ENCODE results near the gene EIF3B.
"Not testable (repeated sequence)": the region's sequence is repeated elsewhere in the genome, so short reads cannot be mapped to it uniquely, and the experiment has no call there.

The EIF3B gene

DNA sequence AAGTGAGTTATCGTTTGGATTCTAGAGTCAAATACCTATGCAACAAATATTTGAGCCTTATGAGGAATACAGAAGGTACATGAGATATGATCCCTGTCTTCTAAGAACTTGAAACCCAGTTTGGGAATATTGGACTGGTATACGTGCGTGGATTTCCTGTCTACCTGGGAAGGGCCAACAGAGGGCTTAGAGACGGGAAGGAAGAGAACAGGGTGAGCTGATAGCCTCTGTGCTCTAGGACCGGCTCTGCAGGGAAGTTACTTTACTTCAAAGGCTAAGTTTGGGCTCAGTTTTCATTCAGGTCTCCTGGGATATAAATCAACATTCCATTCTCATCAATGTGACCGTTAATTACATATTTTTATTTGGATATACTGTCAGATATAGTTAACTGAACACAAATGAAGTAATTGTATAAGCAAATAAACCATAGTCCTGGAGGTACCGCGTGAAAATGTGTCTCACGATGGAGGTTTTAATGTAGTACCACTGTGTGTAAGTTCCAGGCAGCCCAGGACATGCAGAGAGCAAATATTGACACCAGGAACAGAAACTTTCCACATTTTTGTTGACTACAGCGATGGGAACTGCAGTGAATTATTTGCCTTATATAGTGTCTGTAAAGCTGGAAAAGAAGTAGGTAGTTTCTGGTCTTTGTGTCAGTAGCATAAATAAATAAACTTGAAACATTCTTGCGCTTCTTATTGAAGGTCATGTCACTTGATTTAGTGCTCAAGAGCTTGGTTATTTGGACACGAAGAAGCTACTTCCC lies 57.4 kb downstream of the EIF3B start:
- Histone ChIP-seq H2AFZ (ENCODE audit: low read depth, low read length) (no peak overlapping the region), H3K36me3 (replicated peaks; ENCODE audit: low read depth, low read length) (no peaks in the 10 kb centered on the region), H3K4me3 (ENCODE audit: low read length) (no peak overlapping the region), H3K4me2 (ENCODE audit: low read length) (no peak overlapping the region), H3K9me3 (ENCODE audit: insufficient read depth, low read length) (no peaks in the 10 kb centered on the region), H3K4me1 (ENCODE audit: low read length) (peaks cover under 1% of the 10 kb centered on the region; the same call in 1 of the 2 replicates), H3K79me2 (ENCODE audit: low read length) (no peaks in the 10 kb centered on the region), H3K9ac (ENCODE audit: low read length) (no peak overlapping the region), H3K27me3 (ENCODE audit: low read depth, low read length) (no peaks in the 10 kb centered on the region), H3K27ac (ENCODE audit: low read length) (no peak overlapping the region), H4K20me1 (ENCODE audit: insufficient read depth, low read length) (no peaks in the 10 kb centered on the region)
- no peak for TF ChIP-seq EZH2phosphoT487 (IDR thresholded peaks at IDR 0.05; ENCODE audit: low read depth)
- TF ChIP-seq, protein P1, sequence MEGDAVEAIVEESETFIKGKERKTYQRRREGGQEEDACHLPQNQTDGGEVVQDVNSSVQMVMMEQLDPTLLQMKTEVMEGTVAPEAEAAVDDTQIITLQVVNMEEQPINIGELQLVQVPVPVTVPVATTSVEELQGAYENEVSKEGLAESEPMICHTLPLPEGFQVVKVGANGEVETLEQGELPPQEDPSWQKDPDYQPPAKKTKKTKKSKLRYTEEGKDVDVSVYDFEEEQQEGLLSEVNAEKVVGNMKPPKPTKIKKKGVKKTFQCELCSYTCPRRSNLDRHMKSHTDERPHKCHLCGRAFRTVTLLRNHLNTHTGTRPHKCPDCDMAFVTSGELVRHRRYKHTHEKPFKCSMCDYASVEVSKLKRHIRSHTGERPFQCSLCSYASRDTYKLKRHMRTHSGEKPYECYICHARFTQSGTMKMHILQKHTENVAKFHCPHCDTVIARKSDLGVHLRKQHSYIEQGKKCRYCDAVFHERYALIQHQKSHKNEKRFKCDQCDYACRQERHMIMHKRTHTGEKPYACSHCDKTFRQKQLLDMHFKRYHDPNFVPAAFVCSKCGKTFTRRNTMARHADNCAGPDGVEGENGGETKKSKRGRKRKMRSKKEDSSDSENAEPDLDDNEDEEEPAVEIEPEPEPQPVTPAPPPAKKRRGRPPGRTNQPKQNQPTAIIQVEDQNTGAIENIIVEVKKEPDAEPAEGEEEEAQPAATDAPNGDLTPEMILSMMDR (IDR thresholded peaks at IDR 0.05; ENCODE audit: low read depth, low read length): no peak

DNA sequence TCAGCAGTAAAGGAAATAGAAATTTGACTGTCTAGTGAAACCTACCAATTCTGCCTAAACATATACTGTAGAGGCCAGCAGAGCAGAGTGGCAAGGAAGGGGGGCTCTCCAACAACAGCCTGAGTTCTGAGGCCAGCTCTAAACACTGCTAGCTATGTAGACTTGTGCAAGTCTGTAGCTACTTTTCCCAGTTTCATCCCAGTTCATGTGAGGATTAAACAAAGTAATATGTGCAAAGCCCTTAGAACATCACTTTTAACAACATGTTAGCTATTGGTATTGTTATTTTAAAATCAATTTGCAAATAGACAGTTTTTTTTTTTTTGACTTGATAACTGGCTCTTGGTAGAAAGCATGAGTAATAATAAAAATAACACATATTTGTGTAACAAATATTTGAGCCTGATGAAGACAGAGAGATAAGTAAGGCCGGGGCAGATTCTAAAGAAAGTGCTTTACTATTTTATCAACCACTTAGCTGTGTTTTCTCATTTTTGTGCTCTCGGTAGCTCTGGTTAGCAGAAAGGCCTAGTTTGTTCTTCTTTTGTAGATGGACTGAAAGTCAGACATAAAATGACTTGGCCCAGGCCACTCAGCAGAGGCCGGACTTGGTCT lies 58.1 kb downstream of the EIF3B start:
- Histone ChIP-seq H3K27ac (ENCODE audit: low read length) (no peak overlapping the region), H3K4me2 (ENCODE audit: low read length) (no peak overlapping the region), H3K4me1 (ENCODE audit: low read length) (no peaks in the 10 kb centered on the region), H3K27me3 (ENCODE audit: low read depth, low read length) (no peaks in the 10 kb centered on the region), H3K79me2 (ENCODE audit: low read length) (no peaks in the 10 kb centered on the region), H2AFZ (ENCODE audit: low read depth, low read length) (no peak overlapping the region), H3K36me3 (replicated peaks; ENCODE audit: low read depth, low read length) (no peaks in the 10 kb centered on the region), H3K9me3 (ENCODE audit: insufficient read depth, low read length) (no peaks in the 10 kb centered on the region), H3K9ac (ENCODE audit: low read length) (no peak overlapping the region), H3K4me3 (ENCODE audit: low read length) (no peak overlapping the region), H4K20me1 (ENCODE audit: insufficient read depth, low read length) (no peaks in the 10 kb centered on the region)
- TF ChIP-seq, protein P1 (IDR thresholded peaks at IDR 0.05; ENCODE audit: low read depth, low read length): no peak
- TF ChIP-seq EZH2phosphoT487 (IDR thresholded peaks at IDR 0.05; ENCODE audit: low read depth): no peak

DNA sequence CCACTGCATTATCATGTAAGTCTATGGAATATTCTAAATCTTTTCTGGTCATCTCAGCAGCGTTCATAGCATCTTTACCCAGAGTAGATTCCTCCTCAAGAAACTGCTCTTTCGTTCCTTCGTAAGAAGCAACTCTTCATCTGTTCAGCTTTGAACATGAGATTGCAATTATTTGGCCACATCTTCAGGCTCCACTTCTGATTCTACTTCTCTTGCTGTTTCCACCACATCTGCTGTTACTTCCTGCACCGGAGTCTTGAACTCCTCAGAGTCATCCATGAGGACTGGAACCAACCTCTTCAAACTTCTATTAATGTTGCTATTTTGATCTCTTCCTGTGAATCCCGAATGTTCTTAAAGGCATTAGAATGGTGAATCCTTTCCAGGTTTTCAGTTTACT lies 61.4 kb downstream of the EIF3B start:
- no peaks in the 10 kb centered on the region for H3K79me2 ChIP-seq (ENCODE audit: low read length)
- H3K36me3 ChIP-seq (replicated peaks; ENCODE audit: low read depth, low read length): no peaks in the 10 kb centered on the region
- H3K4me2 ChIP-seq (ENCODE audit: low read length): no peak overlapping the region
- H3K4me1 ChIP-seq (ENCODE audit: low read length): no peaks in the 10 kb centered on the region
- TF ChIP-seq, protein P1 (IDR thresholded peaks at IDR 0.05; ENCODE audit: low read depth, low read length): no peak
- no peak for TF ChIP-seq EZH2phosphoT487 (IDR thresholded peaks at IDR 0.05; ENCODE audit: low read depth)
- no peaks in the 10 kb centered on the region for H3K9me3 ChIP-seq (ENCODE audit: insufficient read depth, low read length)
- H3K27ac ChIP-seq (ENCODE audit: low read length): no peak overlapping the region
- no peak overlapping the region for H3K4me3 ChIP-seq (ENCODE audit: low read length)
- no peaks in the 10 kb centered on the region for H4K20me1 ChIP-seq (ENCODE audit: insufficient read depth, low read length)
- H3K27me3 ChIP-seq (ENCODE audit: low read depth, low read length): no peaks in the 10 kb centered on the region
- no peak overlapping the region for H2AFZ ChIP-seq (ENCODE audit: low read depth, low read length)
- H3K9ac ChIP-seq (ENCODE audit: low read length): no peak overlapping the region

DNA sequence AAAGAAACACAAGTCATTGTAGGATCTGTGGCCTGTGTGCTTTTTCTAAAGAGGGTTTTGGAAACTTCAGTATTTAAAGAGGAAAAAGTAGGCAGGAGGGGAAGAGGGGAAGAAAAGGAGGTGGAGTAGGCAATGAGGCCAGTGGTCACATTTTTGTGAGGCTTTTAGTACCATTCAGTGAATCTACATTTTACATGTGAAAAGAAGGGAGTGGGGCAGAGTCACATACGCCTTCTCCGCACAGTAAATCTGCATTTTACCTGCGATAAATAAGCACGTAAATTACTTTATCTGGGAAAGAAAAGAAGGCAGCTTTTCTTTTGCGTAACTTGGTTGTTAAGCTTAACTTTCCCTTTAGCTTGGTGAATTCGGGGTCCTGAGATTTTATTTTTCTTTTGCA lies 62.0 kb downstream of the EIF3B start:
- Histone ChIP-seq H3K9me3 (ENCODE audit: insufficient read depth, low read length) (no peaks in the 10 kb centered on the region), H2AFZ (ENCODE audit: low read depth, low read length) (no peak overlapping the region), H3K27me3 (ENCODE audit: low read depth, low read length) (no peaks in the 10 kb centered on the region), H4K20me1 (ENCODE audit: insufficient read depth, low read length) (no peaks in the 10 kb centered on the region), H3K4me2 (ENCODE audit: low read length) (no peak overlapping the region), H3K9ac (ENCODE audit: low read length) (no peak overlapping the region), H3K4me3 (ENCODE audit: low read length) (no peak overlapping the region), H3K4me1 (ENCODE audit: low read length) (no peaks in the 10 kb centered on the region), H3K79me2 (ENCODE audit: low read length) (no peaks in the 10 kb centered on the region), H3K27ac (ENCODE audit: low read length) (no peak overlapping the region), H3K36me3 (replicated peaks; ENCODE audit: low read depth, low read length) (no peaks in the 10 kb centered on the region)
- TF ChIP-seq EZH2phosphoT487 (IDR thresholded peaks at IDR 0.05; ENCODE audit: low read depth): no peak
- TF ChIP-seq, protein P1 (IDR thresholded peaks at IDR 0.05; ENCODE audit: low read depth, low read length): no peak

DNA sequence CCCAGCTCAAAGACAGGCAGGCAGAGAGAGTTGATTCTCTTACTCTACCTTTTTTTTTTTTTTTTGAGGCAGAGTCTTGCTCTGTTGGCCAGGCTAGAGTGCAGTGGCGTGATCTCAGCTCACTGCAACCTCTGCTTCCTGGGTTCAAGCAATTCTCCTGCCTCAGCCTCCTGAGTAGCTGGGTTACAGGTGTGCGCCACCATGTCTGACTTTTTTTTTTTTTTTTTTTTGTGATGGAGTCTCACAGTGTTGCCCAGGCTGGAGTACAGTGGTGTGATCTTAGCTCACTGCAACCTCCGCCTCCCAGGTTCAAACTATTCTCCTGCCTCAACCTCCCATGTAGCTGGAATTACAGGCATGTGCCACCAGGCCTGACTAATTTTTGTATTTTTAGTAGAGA lies 62.6 kb downstream of the EIF3B start:
- H3K4me3 ChIP-seq (ENCODE audit: low read length); H3K9ac ChIP-seq (ENCODE audit: low read length); H3K36me3 ChIP-seq (replicated peaks; ENCODE audit: low read depth, low read length); H3K79me2 ChIP-seq (ENCODE audit: low read length); H3K27me3 ChIP-seq (ENCODE audit: low read depth, low read length); H3K4me2 ChIP-seq (ENCODE audit: low read length); H3K9me3 ChIP-seq (ENCODE audit: insufficient read depth, low read length); H2AFZ ChIP-seq (ENCODE audit: low read depth, low read length); H3K27ac ChIP-seq (ENCODE audit: low read length); H4K20me1 ChIP-seq (ENCODE audit: insufficient read depth, low read length); H3K4me1 ChIP-seq (ENCODE audit: low read length): not testable (repeated sequence)
